ENCODE measurements around the gene IGF1.

IGF1 gene

DNA sequence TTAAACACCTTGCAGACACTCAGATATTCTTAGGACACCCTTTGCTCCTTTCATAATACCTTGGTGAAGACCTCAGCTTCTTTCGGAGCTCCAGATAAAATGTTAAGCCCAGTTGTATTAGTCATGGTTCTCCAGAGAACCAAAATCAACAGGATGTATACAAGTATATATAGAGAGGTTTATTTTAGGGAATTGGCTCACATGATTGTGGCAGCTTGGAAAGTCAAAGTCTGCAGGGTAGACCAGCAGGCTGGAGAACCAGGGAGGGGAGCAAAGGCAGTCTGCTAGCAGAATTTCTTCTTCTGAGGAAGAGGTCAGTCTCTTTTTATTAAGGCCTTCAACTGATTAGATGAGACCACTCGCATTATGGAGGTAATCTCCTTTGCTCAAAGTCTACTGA, 6.9 kb upstream of the IGF1 start:
- no peak for DNase-seq

DNA sequence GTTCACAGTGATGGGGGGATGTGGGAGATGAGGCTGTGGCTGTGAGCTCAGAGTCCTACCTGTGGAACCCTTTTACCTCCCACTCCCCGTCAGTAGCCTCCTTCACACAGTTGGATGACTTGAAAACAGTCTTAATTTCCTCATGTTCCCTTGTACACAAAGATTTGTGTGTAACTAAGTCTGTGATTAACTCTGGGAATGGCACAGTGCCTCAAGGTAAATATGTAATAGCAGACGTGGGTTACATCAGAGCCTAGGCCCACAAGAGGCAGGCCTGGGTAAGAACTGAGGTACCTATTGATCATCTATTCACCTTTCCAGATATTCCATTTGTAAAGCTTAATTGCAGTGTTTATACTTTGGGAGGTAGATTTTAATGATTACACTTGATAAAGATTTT, 5.8 kb upstream of the IGF1 start:
- DNase-seq, result no peak

DNA sequence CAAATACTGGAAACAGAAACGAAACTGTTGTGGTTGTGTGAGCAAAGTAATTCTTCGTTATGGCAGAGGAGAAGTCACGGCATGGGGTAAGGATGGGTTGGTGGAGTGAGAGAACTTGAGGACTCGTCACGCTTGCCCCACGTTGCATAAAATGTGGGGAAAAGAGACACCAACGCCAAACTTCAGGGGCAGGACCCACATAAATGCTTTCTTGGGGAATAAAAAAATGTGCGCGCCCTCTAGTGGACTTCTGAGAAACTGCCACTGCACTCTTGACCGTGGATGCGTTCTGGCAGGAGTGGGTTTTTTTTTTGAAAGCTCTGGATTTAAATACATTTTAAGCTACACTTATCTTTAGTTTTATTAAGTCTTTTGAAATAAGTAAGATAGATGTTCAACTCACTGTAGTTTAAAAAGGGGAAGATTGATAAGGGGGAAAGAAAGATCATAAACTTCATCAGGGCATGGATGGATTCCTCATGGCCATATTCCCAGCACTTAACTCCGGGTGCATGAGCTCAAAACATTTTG, 4.1 kb upstream of the IGF1 start:
- peak; percentile 12 for DNase-seq

DNA sequence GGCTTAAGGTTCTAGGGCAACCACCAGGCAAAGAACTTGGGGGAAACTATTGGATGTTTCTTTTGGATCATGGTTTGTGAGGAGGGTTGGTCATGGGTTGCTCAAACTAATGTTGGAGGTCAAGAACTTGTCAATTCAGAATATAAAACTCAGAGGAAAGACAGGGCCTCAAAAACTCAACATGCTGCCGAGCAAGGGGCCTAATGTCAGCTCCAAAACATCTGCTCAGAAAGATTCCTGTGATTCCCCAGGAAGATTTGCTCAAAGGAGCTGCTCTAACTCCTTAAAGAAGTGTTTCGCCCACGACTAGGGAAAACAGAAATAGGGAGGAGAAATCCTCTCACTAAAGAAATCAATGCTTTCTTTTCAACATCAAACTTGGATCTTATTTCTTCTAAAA, 3.7 kb upstream of the IGF1 start:
- DNase-seq, result no peak

DNA sequence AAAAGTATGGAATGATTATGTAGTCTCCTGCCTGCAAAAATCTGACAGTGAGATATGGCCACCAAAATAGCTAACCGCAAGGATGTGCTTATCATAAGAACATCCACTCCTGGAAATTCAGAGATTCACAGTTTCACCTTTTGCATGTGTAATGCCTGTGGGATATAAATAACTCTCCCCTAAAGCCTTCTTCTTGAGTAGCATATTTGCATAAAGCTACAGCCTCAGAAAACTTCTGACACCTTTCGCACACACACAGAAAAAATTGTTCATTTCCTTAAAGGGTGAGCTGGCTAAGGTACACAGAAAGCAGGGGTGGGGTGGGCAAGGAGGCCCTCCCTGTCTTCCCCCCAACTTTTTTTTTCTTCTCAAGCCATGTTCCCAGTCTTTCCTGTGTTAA, 3.1 kb upstream of the IGF1 start:
- no peak for DNase-seq

DNA sequence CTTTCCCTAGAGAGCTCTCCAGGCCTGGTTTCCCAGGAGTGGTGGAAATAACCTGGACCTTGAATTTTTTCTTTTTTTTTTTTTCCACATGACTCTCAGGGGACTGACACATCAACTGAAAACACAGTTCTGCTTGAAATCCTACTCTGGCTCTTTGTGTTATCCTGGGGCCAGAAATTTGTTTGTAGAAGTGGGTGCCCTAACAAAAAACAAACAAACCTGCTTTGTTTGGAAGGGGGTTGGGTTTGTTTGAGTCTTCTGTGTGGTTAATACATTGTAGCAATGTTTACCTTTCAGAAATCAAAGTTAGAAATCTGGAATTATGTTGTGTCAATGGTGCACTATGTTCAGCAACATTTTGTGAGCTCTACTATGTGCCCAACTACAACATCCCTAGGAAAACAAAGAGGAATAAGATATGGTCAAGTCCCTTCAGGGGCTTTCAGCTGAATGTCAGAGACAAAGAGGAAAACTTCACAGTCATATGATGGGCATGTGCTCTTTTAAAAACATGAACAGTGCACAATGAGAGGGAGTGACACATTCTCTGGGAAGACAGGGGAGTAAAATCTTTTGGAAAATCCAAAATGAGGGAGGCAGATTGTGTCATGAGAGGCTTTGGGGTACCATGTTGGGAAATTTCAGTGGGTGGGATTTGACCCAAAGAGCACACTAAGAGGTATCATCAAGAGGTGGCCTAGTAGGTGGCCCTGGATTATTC, 1.5 kb upstream of the IGF1 start:
- DNase-seq, result no peak

DNA sequence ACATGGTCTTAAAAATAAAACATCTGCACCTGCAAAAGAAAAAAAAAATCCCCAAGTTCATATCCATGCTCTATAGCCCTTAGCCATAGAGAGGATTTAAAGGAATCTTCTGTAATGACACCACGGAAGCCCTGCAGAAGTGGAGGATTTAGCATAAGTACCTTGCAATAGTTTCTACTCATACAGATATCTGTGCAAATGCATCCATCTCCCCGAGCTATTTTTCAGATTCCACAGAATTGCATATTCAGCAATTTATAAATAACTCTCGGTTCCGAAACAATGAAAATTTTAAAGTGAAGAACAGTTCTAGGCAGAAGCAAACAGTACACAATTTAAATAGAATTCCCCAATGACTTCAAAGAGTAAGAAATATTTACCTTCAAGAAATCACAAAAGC, 424 bp downstream of the IGF1 start:
- no peak for DNase-seq

DNA sequence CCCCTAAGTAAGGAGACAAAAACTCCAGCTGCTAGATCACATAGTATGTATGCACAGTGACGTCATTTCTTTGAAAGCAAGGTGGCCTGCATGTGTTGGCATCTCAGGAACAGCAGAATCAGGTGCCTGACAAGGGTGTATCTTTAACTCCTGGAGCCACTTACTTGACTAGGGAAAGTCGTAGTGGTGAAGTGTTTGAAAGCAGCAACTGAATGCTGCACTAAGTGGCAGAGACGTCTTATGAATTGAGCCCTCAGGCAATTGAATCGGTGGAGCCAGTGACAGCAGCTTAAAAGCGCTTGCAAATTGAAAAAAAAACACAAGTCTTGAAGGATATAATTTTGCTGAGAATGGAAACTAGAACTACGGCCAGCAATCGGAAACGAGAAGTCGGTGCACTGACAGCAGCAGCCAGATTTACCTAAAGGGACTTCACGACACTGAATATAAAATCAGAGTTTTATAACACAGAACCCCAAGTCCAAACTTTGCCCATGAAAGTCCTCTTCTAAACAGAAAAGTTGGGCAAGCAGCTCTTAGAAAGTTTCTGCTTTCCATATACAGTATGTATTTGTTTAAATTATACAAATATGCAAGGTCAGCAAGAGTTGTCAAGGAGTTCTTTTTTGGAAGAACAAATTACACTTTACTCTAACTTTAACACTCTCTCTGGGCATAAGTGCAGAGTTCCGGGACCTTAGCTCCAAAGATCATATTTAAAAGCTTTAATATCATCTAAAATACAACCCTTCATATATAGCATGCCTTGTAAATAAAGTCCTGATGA, 1.1 kb downstream of the IGF1 start:
- no peak for DNase-seq

DNA sequence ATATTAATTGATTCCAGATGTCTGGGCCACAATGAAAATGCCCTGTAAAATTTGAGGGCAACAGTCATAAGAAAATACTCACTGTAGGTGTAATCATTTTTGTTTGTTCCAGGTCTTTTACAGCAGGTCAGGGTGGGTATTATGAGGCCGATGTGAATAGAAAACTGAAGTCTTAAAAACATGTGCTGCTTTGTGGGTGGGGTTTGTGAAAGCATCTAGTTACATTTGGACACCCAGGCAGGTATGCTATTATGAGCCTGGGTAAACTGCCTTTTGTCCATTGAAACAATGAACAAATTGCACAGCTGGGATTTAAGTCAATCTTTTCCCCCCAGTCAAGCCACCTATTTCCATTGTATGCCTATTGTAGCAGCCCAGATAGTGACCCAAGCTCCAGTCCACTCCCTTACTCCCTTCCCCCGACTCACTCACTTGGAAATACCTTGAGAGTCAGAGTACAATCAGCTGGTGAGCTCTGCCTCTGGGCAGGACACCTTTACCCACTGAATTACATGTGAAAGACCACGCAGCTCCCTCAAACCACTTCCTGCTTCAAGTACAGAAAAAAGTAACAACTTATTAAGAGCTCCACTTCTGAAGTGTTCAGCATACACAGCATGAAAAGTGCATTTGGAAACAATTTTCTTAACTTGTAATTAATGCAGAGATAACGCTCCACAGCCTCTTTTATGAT, 1.8 kb downstream of the IGF1 start:
- no peak for DNase-seq

DNA sequence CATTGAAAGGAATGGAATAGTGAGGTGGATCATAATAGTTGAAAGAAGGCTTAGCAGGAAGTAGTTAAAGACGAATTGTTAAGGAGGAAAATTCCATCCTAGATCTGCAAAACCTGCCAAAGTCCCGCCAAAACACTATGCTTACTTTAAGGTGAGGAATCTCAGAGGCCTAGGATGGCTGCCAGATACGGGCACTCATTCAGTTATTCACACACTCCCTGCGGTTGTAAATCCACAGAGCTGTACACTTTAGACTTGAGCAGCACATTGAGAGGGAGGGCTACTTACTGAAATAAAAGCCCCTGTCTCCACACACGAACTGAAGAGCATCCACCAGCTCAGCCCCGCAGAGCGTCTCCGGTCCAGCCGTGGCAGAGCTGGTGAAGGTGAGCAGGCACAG, 5.0 kb downstream of the IGF1 start:
- no peak for DNase-seq

DNA sequence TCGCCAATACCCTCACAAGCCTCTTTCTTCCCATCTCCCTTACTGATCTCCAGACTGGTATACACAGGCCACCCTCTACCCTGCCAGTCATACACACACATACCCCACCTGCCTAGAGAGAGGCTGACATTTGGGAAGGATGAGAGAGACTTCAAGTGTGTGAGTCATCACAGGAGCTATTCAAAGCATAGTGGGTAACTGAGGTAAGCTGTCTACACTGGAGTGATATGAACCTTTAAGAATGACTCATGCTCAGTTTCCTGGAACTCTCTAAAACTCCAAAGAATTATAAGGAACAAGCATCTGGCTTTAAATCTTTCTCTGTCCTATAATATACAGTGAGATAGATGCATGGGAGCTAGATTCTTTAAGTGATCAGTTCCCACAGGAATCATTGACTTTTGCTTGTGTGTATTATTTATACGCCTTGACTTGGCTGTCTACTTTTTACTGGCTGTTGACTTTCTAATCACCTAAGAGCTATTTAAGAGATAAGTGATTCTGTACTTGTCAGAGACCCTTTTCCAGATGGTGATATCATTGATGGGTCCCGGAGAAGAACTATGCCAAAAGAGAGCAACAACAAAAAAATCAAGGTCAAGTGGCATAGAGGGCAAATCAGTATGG, 5.8 kb downstream of the IGF1 start:
- no peak for DNase-seq

DNA sequence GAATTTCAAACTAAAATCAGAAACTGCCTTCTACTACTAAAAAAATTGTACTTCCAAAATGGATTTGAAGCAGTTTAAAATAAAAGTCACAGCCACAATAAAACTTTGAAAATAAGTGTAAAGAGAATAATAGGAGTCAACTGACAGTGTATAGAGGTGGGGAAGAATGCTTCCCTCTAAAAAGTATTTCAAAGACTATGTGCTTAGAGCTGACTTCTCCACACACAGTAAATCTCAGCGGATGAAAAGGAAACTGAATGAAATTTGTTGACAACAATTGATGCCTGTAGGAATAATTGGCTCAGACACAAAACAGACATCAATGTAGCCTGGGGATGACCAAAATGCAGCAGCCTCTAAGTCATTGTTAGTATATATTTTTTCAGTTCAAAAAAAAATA, 7.9 kb downstream of the IGF1 start:
- no peak for DNase-seq

DNA sequence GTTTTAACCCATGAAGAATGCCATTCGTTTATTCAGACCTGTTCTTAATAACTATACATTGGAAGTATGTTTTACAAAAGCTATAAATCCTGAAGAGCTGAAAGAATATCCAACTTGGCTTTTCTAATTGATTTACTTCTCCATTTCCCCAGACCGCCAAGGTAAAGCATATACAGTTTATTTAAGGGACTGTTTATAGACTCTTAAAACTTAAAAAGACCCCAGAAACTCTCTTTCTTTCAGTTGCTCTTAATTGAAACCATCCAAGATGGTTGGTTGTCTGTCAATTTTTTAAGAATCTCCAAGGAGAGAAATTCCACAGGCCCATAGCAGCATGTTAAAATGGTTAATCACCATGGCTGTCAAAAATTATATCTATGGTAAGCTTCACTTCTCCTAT, 8.8 kb downstream of the IGF1 start:
- DNase-seq, result no peak

DNA sequence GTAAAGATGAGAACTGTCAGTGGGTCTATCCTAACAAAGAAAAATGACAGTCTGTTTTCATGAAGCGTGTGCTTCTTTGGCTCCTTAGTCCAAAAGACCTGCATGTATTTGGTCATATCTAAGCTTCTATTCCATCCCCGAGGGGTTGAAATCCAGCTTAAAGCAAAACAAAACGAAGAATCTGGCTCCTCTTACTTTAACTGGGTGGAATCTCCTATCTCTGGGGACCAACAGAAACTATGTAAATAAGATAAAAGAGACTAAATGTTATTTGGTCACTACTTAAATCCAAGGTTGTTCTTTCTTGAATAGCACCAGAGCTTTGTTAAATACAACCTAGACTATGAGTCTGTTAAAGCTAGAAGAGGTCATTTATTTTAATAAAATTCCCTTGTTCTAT, 9.4 kb downstream of the IGF1 start:
- no peak for DNase-seq

DNA sequence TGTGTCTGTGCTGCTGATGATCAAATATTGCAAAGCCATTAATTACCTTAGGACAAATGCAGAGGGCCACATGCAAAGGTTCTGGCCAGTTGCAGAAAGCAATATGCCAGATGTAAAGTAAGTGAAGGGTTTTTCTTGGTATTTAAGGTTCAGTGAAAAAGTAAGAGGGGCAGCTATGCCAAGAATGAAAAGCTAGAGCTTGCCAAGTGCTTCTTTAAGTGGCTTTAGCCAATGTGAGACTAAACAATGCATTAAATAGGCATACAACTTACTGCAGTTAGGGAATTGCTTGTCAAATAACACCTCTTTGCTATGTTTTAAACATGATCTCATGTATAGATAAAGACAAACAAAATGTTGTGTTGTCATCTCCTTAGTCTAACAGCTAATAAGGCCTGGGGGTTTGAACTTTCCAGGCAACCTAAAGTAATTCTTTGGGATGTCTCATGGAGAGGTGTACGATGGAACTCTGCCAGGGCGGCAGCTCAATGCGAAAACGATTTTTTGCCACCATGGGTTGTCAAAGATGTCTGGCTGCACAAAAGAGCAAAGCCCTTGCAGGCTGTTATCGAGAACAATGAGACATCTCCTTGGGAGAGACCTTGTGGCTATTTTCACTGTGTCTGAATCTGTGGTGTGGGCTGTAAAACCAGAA, 12.0 kb downstream of the IGF1 start:
- DNase-seq, result no peak

DNA sequence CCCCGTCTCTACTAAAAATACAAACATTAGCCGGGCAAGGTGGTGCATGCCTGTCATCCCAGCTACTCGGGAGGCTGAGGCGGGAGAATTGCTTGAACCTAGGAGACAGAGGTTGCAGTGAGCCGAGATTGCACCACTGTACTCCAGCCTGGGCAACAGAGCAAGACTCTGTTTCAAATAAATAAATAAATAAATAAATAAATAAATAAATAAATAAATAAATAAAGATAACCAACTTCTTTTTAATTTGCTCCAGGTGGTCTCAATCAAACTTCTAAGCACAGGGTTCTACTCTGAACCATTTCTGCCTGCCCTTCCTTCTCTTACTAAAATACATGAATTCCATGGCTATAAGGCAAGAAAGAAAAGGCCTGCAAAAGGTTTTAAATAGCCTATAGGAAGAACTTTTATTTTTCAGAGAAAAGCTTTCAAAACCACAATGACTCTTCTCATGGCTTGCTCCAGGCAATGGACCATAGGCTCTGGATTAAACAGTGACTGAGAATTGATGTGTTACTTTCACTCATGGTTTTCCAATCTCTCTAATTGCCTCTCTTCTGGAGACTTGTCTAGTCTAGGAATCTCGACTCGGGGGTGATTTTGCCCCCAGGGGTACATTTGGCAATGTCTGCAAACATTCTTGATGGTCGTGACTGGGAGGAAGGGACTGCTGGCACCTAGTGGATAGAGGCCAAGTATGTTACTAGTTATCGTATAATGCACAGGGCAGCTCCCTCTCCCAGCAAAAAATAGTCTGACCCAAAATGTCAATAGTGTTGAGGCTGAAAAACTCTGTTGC, 14.4 kb downstream of the IGF1 start:
- no peak for DNase-seq

DNA sequence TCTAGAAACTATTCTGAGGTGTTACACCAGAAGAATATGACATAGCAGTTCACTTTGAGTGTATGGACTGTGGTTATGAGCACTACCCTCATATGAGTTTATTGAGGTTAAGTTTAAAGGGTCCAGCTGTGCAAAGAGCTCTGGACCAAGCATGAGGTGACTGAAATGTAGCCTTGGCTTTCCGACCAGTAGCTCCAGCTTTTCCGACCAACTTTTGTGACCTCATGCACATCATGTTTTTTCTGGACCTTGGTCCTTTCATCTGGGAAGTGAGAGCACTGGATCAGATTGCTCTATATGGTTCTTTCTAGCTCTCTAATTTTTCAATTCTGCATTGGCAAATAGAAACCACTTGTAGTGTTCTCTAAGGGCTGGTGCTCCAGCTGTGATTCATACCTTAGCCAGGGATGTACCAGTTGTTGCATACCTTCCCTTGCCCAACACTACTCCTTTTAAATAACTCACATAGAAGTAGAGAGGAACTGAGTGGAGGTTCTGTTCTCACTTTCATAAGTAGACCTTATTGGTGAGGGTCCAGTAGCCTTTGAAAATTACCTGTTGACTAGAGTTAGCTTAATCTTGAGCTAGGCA, 16.6 kb downstream of the IGF1 start:
- no peak for DNase-seq

DNA sequence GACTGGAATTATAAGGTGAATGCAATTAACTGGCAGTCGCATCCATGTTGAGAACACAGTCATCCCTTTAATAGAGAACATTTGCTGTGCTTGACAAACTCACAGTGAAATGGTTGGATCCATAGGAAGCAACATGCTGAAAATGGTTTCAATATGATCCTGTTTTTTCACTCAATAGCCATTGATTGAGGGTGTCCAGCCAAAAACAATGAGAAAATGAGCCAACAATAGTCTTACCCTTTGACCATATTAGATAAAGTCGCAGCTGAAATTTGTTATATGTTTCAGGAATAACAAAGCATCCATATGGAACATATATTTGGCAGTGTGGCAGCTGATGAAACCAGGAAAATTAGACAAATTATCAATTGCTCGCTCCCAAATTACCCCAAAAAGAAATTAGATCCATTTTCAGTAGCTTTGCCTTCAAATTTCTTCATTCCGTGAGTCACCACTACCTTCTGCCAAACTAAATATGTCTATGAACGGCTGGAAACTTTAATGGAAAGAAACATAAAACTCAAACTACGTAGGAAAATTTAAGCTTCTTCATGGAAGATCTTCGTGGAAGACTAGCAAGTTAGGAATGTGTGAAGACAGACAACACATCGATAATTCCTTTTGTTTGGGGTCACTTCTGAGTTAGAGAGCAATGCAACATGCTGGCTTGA, 17.4 kb downstream of the IGF1 start:
- no peak for DNase-seq

DNA sequence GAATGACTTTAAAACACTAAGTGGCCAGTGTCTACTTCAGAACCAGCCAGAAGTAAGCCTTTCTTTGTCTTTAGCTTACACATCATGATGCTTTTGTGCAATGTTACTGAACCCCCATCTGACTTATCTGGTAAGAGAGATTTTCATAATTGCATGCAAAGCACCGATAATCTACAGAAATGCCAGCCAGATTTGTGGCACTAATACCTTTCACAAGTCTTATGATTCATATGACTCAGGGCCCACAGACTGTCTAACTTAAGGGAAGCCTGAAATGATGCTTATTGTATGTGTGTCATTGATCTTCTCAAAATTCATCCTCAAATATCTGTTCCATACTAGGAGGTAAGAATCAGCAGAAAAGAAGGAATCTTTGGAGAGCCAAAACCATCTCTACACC, 18.0 kb downstream of the IGF1 start:
- DNase-seq, result no peak

DNA sequence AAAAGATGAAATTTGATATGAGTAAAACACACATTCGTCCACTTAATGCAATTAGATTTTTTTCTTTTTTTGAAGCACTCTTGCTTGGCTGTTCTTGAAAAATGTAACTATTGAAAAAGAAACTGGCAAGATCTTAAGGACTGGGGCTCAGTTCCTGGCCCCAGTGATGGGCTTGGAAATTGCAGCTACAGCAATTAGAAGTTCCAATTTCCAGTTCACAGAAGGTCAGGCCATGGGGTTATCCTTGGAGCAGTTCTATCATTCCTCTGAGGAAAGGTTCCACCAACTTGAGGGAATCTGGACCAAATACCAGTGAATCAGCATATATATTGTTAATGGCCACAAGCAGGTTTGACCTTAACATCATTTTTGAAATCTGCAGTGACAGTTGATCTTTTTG, 18.9 kb downstream of the IGF1 start:
- DNase-seq, result no peak

DNA sequence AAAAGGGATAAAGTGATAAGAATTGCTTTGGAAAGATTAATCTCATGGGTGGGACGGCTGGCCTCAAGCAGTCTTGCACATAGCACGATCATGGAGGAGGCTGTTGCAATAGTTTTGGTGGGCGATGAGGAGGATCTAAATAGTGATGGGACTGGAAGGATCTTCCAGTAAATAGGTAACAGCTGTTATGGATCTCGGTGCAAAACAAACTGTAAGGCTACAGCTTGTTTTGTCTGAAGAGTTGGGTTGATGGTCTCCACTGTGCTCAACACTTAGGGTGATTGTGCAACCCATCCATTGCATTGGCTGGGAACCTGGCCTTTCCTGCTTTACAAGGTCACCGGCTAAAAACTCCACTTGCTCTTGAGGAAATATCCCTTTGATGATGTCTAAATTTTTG, 21.0 kb downstream of the IGF1 start:
- no peak for DNase-seq
